ENCODE data around the gene TSEN54.
"Not testable (repeated sequence)": the region's sequence is repeated elsewhere in the genome, so short reads cannot be mapped to it uniquely, and the experiment has no call there.

DNA sequence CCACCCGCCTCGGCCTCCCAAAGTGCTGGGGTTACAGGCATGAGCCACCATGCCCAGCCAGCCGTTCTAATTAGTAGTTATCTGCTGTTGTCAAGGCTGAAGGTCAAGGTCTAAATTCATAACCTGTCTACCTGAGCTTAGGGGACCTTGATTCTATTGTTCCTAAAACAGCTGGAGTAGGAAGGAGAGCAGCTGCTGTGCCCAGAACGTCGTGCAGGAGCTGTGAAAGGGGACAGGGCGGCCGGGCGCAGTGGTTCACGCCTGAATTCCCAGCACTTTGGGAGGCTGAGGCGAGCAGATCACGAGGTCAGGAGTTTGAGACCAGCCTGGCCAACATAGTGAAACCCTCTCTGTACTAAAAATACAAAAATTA lies 38.9 kb upstream of the TSEN54 start:
- TF ChIP-seq, protein P1, sequence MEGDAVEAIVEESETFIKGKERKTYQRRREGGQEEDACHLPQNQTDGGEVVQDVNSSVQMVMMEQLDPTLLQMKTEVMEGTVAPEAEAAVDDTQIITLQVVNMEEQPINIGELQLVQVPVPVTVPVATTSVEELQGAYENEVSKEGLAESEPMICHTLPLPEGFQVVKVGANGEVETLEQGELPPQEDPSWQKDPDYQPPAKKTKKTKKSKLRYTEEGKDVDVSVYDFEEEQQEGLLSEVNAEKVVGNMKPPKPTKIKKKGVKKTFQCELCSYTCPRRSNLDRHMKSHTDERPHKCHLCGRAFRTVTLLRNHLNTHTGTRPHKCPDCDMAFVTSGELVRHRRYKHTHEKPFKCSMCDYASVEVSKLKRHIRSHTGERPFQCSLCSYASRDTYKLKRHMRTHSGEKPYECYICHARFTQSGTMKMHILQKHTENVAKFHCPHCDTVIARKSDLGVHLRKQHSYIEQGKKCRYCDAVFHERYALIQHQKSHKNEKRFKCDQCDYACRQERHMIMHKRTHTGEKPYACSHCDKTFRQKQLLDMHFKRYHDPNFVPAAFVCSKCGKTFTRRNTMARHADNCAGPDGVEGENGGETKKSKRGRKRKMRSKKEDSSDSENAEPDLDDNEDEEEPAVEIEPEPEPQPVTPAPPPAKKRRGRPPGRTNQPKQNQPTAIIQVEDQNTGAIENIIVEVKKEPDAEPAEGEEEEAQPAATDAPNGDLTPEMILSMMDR (IDR thresholded peaks at IDR 0.05; ENCODE audit: low read length): not testable (repeated sequence)
- TF ChIP-seq EZH2phosphoT487 (IDR thresholded peaks at IDR 0.05; ENCODE audit: low read length): not testable (repeated sequence)

Data from MM.1S (cell line).